ENCODE results near the gene FAM236A.
"Not testable (repeated sequence)": the region's sequence is repeated elsewhere in the genome, so short reads cannot be mapped to it uniquely, and the experiment has no call there.

- not testable (repeated sequence) for TF ChIP-seq CTCF, POLR2A (IDR thresholded peaks at IDR 0.05)
Measured at GRCh38 chrX:72936882-72937455, 1.0 kb upstream of the FAM236A start.

All from tibial nerve (tissue), 3 donors.